HS-5 (cell line): ENCODE data around the gene PTK6.
"Not testable (repeated sequence)": the region's sequence is repeated elsewhere in the genome, so short reads cannot be mapped to it uniquely, and the experiment has no call there.

Experiments
- DNase-seq: peaks from one replicate; pipeline ENCODE4 v3.0.0-alpha.2; 2012; ENCODE audit warnings: low read depth

The PTK6 gene

DNA sequence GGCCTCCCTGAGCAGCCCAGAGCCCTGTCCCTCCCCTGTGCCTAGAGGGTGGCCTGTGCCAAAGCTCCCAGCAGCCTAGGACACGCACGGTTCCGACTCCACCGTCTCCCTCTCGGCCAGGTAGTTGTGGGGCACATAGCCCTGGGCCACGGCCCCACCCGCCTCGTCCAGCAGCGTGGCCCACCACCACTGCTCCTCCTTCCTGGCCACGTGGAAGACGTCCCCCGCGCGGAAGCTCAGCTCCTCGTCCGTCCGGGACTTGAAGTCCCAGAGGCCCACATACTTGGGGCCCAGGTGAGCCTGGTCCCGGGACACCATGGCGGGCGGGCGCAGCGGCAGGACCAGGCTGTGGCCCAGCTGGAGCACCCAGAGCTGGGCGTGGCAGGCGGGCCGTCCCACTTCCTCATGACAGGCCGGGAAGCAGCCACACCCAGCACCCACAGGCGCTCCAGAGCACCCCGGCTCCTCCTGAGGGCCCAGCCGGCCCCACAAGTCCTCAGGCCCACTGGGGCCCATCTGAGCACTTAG is at the start of gene PTK6:
TSS of gene PTK6 (minus strand) at position 380 of the 528 bp plus-strand sequence. CDS start at position 318, 62 bp downstream.
- no peak for DNase-seq

DNA sequence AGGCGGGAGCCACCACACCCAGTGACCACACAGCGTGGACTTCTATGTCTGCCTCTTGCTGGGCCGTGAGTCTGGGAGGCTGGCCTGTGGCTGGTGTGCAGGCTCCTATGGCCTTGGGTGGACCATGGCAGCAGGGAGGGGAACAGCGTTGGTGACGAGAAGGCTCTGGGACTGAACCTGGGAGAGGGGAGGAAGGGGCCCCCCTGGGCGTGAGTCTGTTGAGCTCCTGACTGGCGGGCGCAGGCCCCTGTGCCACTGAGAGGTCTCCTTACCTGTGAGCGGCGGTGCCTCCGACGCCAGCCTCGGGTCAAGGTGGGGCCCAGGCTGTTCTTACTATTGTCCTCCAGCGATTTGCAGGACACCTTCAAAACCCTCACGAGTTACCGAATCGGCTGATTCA is 49.6 kb upstream of the PTK6 start:
- DNase-seq: no peak

DNA sequence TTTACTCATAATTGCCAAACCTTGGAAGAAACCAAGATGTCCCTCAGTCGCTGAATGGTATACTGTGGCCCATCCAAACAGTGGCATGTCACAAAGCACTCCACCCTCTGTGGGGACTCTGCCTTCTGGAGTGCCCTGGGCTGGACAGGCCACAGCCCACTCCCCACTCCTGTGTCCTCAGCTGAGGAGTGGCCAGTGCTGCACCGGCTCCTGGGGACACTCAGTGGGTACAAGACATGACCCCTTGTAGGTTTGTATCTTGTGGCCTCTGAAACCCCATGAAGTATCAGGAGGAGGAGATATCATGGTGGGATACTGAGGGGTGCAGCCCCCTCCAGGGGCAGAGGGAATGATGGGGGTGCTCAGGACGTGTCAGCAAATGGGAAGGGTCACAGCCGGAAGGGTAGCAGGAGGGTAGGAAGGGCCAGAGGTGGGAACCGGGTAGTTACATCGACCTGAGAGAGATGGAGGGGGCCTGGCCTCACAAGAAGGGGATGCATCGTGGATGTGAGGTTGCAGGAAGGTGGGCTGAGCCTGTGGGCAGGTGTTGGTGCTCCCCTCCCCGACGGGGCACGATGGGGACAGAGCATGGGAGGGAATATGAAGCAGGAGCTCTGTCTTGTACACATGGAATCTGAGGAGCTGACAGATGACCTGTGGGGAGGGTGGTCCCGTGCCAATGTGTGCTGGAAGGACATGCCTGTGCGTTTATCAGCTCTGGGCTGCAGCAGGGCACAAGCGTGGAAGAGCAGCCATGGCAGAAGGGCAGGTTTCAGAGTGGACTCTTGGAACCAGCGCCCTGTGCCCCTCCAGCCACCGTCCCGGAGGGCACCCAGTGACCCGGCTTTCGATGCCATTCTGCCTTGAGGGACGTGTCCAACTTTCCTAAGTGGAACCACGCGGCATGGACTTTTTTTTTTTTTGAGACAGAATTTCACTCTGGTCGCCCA is 48.7 kb upstream of the PTK6 start:
- no peak for DNase-seq

DNA sequence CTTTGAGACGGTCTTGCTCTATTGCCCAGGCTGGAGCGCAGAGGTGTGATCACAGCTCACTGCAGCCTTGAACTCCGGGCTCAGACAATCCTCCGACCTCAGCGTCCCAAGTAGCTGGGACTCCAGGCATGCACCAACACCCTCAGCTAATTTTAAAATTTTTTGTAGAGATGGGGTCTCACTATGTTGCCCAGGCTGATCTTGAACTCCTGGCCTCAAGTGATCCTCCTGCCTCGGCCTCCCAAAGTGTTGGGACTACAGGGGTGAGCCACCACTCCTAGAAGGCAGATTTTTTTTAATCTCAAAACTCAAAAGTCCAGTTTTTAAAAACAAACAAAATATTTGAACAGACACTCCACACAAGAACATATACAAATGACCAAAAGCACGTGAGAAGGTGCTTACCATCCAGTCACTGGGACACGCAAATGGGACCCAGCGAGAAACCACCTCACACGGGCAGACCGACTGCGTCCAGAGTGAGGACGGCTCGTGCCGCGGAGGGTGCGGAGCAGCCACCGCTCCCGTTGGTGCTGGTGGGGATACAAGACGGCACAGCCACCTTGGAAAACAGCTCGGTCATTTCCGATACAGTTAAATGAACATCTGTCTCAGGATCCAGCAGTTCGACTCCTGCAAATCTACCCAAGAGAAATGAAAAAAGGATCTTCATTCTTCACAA is 45.3 kb upstream of the PTK6 start:
- DNase-seq: no peak

DNA sequence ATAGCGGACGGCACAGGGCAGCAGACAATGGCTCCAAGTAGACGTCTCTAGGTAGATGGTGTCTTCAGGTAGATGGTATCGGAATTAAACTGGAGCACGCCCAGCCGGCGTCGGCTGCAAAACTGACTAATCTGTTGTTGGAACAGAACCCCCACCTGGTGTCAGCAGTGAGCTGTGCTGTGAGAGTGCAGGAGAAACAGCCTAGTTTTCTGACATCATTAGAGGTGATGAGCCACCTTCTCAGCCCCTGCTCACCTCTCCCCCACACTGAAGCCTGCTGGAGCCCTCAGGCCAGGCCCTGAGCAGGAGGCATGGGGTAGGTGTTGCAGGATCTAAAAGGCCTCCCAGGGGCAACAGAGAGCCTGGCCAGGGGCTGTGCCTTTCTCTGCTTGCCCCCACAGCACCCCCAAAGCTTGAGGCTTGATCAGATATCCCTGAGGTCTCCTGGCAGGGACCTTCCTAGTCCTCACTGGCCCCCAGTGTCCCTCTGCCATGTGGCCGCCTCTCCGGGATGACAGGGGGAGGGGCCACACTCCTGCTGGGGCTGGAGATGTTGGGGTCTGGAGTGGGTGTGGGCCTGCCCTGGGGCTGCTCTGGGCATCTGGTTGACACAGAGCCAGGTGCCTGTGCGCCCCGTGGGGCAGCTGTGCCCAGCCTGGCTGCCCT is 43.8 kb upstream of the PTK6 start:
- no peak for DNase-seq

DNA sequence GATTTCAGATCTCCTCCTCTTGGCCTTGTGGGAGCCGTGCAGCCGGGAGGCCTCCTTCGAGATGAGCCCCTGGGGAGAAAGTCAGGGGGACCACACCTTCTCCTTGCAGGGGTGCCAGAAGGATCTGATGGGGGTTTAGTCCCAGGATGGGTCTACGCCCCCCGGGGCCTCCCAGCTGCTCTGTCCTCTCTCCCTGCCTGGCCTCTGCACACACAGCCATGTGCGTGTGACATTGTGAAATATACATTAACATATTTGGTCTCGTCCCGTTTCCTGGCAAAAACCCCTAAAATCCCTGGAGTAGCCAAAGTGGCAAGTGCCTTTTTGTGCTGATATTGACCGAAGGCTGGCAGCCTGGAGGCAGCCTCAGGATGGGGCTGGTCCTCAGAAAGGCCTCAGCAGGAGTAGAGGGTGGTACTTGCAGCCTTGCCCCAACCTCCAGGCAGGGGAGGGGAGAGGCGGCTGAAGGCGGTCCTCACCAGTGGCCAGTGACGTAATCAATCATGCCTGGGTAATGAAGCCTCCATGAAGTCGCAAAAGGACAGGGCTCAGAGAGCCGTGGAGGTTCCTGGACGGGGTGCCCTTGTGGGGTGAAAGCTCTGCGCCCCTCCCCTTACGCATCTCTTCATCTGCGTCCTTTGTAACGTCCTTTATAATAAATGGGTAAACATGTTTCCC is 42.0 kb upstream of the PTK6 start:
- DNase-seq: no peak

DNA sequence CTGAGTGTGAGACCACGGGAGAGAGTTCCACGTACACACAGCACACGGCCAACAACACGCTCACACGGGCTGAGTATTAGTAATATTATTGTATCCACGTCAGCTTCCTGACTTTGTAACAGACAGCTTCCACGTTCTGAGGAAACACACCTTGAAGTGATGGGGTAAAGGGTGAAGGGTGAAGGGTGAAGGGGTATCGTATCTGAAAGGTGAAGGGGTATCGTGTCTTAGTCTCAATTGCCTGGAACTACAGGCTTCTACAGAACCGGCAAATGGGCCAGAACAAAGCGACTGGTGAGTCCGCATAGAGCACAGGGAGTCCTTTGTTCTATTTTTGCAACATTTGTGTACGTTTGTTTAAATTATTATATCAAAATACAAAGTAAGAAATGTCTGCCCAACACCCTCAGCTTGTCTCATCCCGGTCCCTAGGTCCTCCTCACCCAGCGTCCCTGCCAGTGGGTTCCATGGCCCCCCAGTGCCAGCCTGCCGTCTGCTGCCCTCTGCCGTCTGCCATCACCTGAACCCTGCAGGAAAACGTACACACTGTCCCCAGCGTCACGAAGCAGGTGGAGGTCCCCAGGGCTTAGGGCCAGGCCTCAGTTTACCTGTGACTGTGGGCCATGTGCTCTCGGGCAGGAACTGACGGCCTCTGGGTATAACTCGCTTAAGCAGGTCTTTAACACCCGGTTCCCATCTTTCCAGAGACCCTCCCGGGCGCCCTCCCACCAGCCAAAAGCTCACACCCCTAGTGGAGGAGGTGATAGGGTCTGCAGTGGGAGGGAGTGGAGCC is 41.2 kb upstream of the PTK6 start:
- no peak for DNase-seq

DNA sequence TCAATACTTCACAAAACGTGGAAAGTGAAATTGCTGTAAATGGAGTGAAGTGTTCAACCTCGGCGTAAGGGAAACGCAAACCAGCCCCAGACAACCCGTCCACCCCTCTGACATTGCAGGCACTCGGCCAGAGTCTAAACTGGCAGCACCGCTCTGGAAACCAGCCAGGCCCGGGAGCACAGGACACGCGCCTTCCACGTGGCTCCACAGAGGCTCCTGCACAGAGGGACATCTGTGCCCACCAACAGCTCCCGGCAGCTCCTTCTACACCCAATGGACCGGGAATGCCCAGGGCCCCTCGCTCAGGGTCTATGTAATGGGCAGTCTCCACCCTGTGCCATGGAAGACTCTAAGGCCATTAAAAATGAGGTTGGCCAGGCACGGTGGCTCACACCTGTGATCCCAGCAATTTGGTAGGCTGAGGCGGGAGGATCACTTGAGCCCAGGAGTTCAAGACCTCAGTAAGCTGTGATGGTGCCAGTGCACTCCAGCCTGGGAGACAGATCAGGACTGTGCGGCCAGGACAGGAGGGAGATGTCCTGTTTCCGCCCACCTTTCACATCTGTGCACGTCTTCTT is 40.2 kb upstream of the PTK6 start:
- no peak for DNase-seq

DNA sequence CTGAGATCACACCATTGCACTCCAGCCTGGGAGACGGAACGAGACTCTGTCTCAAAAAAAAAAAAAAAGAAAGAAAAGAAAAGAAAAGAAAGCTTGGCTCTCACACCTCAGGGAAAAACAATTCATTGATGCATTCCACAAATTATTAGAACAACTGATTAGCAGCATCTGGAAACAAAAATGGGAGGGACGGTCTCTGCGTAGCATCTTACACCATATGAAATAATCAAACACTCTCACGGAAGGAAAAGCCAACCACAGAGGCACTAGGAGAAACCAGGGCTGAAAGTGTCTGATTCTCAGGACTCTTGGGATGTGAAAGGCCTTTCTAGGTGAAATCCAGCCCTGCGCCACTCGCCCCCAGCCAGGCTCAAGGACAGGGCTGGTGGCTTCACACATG is 39.1 kb upstream of the PTK6 start:
- DNase-seq: no peak

DNA sequence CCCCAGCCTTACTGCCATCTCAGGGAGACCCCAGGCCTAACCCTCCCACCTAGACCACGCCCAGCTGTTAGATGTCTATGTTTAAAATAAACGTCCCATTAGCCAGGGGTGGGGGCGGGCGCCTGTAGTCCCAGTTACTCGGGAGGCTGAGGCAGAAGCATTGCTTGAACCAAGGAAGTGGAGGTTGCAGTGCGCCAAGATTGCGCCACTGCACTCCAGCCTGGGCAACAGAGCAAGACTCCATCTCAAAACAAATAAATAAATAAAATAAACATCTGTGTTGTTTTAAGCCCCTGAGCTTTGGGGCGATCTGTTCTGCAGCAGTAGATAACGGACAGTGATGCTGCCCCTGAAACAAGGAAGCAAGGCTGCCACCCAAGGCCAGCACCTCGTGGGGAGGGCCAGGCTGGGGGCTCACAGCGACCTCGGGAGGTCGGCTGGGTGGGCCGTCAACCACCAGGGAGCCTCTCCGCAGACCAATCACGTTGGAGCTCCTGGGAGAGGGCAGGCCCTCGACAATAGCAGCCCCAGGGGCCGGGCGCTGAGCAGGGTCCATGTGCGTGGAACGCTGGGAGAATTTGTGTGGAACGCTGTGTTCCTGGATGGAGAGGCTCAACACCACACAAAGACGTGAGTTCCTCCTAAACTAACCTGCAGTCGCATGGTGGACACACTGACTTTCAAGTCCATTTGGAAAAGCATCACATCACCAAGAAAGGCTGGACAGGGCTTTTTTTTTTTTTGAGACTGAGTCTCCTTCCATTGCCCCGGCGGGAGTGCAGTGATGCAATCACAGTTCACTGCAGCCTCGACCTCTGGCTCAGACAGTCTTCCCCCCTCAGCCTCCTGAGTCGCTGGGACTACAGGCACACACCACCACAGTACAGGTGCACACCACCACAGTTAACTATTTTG is 37.9 kb upstream of the PTK6 start:
- no peak for DNase-seq

DNA sequence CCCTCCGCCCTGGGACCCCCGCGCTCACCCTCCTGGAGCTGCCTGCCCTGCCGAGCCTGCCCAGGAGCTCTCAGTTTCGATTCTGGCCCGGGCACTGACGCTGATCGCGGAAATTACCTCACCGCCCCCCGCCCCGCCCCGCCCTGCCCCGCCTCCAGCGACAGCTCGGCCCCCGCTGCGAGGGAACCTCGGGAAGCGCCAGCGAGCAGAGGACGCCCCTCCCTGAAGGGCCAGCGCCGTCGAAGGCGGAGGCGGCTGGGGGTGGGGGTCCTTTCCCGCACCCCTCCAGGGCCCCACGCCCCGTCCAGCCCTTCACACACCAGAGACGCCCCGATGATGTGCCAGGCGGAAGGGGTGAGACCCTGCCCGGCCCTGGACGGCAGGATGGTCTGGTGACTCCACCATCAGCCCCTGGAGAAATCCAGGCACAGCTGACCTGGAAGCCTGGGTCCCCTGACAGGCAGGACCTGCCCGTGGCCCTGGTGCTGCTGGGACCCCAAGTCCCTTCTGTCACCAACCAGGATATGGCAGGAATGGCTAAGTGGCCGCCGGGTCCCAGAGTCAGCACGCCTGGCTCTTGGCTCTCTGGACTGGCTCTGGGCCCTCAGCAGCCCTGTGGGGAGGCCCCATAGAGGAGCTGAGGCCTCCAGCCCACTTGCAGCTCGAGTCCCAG is 37.1 kb upstream of the PTK6 start, which contains the start of gene HELZ2:
TSS of gene HELZ2 (minus strand) at position 84 of the 673 bp plus-strand sequence. CDS start 1,854 bp downstream, outside the sequence.
- no peak for DNase-seq

DNA sequence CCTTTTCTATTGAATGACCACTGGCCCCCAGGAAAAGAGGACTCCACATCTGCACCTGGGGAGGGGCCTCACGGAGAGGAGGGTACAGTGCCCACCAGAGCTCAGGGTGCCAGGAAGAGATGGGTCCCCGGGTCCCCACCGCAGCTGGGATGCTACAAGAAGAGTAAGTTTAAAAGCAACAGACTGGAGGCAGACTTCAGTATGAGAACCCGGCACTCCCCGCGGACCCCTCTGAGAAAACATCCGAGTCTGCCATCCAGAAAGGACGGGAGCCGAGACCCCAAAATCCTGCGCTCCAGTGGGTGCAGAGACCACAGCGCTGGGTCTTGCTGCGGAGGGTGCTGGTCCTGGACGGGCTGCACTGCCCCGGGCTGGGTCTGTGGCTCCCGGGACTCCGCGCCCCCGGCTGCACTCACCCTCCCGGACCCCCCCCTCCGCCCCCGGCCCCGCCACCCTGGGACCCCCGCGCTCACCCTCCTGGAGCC is 36.5 kb upstream of the PTK6 start:
- no peak for DNase-seq

DNA sequence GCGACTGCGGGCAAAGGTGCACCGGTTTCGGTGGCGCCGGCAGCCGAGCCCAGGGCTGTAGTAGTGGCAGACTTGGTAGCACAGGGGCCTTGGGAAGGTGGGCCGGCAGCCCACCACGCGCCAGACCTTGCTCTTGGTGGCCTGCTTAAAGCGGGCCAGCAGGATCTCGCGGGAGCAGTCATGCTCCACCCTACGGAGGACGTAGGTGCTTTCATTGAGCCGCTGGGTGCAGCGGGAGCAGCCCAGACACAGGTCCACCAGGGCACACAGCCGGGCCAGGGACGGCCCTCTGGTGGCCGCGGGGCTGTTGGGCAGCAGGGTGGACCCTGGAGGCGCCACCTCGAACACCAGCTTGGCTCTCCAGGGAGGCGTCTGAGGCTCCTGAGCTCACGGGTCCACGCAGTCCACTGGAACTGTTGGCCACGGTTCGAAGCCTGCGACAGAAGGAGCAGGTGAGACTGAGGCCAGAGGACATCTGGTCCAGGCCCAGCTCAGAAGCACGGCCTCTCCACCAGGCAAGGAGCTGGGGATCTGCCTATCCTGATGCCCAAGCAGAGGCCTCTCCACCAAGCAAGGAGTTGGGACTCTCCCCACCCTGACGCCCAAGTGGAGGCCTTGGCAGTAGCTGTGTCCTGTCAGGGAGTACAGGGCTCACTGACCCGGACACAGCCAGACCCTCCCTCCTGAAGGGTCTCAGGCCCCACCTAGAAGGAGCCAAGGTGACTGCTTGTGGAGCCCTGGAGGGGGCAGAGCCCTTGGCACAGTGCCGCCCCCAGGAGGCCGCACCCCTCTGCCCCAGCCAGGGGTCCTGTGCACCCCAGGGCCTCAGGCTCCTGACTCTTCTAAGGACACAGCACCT is 35.8 kb upstream of the PTK6 start:
- DNase-seq: no peak

DNA sequence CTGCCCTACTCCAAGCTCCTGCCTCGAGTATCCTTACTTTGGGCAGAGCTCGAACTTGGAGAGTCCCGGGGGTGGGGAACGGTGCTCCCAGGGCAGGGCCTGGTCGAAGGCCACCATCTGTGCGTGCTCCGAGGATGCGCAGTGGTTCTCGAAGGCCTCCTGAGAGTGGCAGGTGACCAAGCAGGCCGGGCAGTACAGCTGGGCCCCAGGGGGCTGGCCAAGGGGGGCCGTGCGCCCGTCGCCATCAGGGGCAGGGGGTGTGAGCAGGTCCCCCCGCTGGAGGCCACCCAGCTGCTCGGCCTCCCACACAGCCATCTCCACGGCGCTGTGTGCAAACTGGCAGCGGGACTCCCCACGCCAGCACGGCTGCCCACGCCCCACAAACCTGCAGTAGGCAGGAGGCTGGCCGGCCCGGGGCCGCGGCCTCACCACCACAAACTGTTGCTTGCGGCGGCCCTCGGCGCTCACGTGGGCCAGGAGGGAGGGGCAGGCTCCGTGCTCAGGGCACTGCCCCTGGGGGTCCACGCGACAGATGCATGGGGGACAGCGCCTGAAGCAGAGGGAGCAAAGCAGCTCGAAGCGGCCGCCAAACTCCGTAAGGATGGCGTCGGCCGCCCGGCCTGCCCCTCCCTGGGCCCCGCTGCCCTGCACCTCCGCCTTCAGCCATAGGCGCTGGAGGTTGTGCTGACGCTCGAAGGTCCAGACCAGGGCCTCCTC is 35.1 kb upstream of the PTK6 start:
- DNase-seq: no peak

DNA sequence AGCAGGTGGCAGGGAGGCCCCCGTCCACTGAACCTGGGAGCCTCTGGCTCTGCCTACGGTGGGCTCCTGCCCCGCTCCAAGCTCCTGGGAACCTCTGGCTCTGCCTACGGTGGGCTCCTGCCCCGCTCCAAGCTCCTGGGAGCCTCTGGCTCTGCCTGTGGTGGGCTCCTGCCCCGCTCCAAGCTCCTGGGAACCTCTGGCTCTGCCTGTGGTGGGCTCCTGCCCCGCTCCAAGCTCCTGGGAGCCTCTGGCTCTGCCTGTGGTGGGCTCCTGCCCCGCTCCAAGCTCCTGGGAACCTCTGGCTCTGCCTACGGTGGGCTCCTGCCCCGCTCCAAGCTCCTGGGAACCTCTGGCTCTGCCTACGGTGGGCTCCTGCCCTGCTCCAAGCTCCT is 33.9 kb upstream of the PTK6 start:
- not testable (repeated sequence) for DNase-seq

DNA sequence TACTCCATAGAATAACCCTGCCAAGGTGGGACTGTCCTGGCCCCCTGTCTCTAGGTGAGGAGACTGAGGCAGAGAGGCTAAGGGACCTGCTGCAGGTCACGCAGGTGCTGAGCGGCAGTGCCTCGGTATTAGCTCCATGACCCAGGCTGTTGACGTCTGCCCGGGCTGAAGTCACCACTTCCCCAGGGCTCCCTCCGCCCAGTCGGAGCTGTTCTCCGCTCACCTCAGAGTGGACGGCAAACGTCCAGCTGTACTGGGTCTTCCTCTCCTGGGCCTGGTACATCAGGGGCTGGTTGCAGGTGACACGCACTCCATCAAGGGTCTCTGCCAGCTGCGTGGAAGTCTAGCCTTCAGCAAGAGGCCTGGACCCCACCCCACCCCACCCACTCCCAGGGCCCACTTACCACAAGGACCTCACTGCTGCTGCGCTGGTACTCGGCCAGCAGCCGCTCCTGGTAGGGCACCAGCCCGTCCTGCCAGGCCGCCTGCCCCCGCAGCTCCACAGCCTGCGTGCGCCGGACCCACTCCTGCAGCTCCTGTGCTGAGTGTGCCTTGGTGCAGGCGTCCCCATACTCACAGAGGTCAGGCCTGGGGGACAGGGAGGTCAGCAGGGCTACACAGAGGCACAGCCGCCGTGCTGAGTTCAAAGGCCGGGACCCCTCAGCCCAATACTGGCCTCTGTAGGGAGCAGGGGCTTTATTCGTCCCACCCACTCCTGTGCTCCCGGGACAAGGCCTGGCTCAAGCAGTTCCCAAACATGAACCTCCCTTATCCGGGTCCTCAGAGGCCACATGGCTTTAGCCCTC is 33.3 kb upstream of the PTK6 start:
- DNase-seq: no peak
